Psoas muscle (tissue), 8 donors: ENCODE data around the gene SMIM44. TPM values are rescaled to one million over a fixed set of nuclear protein-coding genes. Genes with fewer than 3 reads are reported as not detected.

ENCODE experiments used
- ATAC-seq, 4 donors: fragments of 200-7000 bp; cut with Tn5 transposase; one replicate each; pipeline ENCODE4 v1.9.1; 2020; ENCODE audit warnings: moderate library complexity in 3 of 4, mild to moderate bottlenecking in 2 of 4
- DNase-seq, 2 donors: peaks; one replicate each; pipeline ENCODE4 v3.0.0-alpha.2; 2020
- H3K27ac ChIP-seq: fragments of 200-600 bp; one replicate; pipeline ENCODE4 v1.8.0; 2022
- H3K27me3 ChIP-seq, 3 donors: fragments of 200-600 bp in 1 of 3; one replicate each; pipeline versions ENCODE4 v1.6.1 to v1.8.0; 2013 to 2022; ENCODE audit warnings: low read length in 2 of 3, mild to moderate bottlenecking in 2 of 3, moderate library complexity in 1 of 3; ENCODE audit not compliant: insufficient read depth in 3 of 3
- H3K36me3 ChIP-seq, 2 donors: fragments of 200-600 bp in 1 of 2; one replicate each; pipeline versions ENCODE4 v1.6.1 to v1.8.0; 2013 to 2022; ENCODE audit warnings: low read depth in 1 of 2, mild to moderate bottlenecking in 1 of 2, moderate library complexity in 1 of 2; ENCODE audit not compliant: insufficient read depth in 1 of 2
- H3K4me1 ChIP-seq: fragments of 200-600 bp; one replicate; pipeline ENCODE4 v1.8.0; 2022
- H3K4me3 ChIP-seq: fragments of 200-600 bp; one replicate; pipeline ENCODE4 v1.8.0; 2022; ENCODE audit warnings: mild to moderate bottlenecking
- H3K9me3 ChIP-seq: fragments of 200-600 bp; one replicate; pipeline ENCODE4 v1.8.0; 2022
- WGBS, 3 donors: extraction: QIAGEN DNeasy Blood & Tissue Kit; methylation state at CpG; one replicate each; pipeline versions ENCODE4 v1.1.6 to v1.1.7; 2013; 5-methylcytosine and 5-hydroxymethylcytosine counted together
- intact Hi-C, 2 donors: fragments of 100-400 bp; cut with DNase I; formaldehyde crosslinking; loops; one replicate each; pipeline versions ENCODE4 v1.11.0 to v1.14.2; 2022
- polyA plus RNA-seq, 3 donors: library from polyadenylated mRNA; stranded (reverse); fragments of 200-250 nt; gene quantifications; one replicate each; pipeline ENCODE4 v1.2.3, GENCODE V29; 2013
- total RNA-seq, 4 donors: library from RNA; stranded (reverse); fragmentation: NEBNext Ultra II Directional in 2 of 4; extraction: Animal tissue kit (Norgen Biotek cat#: 25700) in 2 of 4; gene quantifications; one replicate each; pipeline versions ENCODE4 v1.2.1 to v1.2.4, GENCODE V29; 2021 to 2023
- TF ChIP-seq, protein P1 (sequence below): fragments of 200-600 bp; IDR thresholded peaks from one replicate; pipeline ENCODE4 v1.8.0; 2022; ENCODE audit warnings: antibody characterized with exemption
- donor health status: healthy with polysubstance abuse.
- donor health status: DM: no; HTN: no; CAD: no; lungs with moderate emphysema.
- donor health status: Bipolar disorder and iron deficiency.
- donor health status: healthy.
- donor health status: DM: yes; HTN: yes; CAD: no.
- donor health status: DM: no; HTN: no; CAD: no.
- donor health status: DM: no; HTN: no; CAD: no.
- donor health status: DM: yes; HTN: yes; CAD: no.

The SMIM44 gene
- total and polyA plus RNA-seq, 7 donors, result not detected

DNA sequence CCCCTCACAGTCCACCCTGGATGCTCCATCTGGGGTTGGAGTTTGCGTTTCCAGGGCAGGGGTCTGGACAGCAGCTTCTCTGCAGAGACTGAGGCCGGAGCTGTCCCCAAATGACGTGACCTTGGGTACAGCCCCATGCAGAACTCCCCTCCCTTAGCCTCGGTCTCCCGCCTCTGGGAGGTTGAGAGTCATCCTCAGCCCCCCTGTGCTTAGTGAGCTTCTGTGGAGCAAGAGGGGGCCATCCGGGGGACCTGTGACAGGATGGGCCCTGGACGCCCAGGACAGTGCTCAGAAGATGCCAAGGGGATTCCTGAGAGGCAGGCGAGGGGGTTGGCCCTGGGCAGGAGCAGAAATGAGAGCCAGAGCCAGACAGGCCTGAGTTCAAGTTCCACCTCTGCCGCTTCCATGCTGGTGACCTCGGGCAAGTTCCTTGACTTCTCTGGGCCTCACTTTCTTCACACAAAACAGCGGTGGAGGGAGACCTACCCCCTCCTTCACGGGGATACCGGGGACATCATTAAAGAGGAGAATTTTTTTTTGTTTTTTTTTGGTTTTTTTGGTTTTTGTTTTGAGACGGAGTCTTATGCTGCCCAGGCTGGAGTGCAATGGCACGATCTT is 23.2 kb downstream of the SMIM44 start:
- DNase-seq, result no peak
- Histone ChIP-seq H3K27me3 (no peaks in the 10 kb centered on the region), H3K9me3 (no peaks in the 10 kb centered on the region), H3K4me3 (no peak overlapping the region), H3K4me1 (peaks cover 28% of the 10 kb centered on the region), H3K27ac (peak overlapping the region; percentile 71), H3K36me3 (peaks cover 7 to 60% of the 10 kb centered on the region in 2 donors)
- TF ChIP-seq, protein P1, sequence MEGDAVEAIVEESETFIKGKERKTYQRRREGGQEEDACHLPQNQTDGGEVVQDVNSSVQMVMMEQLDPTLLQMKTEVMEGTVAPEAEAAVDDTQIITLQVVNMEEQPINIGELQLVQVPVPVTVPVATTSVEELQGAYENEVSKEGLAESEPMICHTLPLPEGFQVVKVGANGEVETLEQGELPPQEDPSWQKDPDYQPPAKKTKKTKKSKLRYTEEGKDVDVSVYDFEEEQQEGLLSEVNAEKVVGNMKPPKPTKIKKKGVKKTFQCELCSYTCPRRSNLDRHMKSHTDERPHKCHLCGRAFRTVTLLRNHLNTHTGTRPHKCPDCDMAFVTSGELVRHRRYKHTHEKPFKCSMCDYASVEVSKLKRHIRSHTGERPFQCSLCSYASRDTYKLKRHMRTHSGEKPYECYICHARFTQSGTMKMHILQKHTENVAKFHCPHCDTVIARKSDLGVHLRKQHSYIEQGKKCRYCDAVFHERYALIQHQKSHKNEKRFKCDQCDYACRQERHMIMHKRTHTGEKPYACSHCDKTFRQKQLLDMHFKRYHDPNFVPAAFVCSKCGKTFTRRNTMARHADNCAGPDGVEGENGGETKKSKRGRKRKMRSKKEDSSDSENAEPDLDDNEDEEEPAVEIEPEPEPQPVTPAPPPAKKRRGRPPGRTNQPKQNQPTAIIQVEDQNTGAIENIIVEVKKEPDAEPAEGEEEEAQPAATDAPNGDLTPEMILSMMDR, result no peak
- intact Hi-C loops, result no loop called here
- 73 to 86% (median 79%) methylated on average over 15 of the region's 15 CpGs for whole genome bisulfite sequencing, 3 donors
- peak in 3 of 4 donors; percentile 1 to 2 (median 1) for ATAC-seq

GRCh38 chr19:3459089-3459881 is 24.0 kb downstream of the SMIM44 start:
- ATAC-seq (peak; percentile 64 to 76 (median 70)), DNase-seq (peak; percentile 88 to 92)
- intact Hi-C loops, result no loop called here
- Histone ChIP-seq H3K27ac (peak overlapping the region; percentile 71), H3K4me3 (no peak overlapping the region), H3K4me1 (peaks cover 28% of the 10 kb centered on the region), H3K9me3 (no peaks in the 10 kb centered on the region), H3K27me3 (no peaks in the 10 kb centered on the region), H3K36me3 (peaks cover 7 to 68% of the 10 kb centered on the region in 2 donors)
- TF ChIP-seq, protein P1, result no peak
- 34 to 44% (median 35%) methylated on average over 26 of the region's 26 CpGs for WGBS, 3 donors

GRCh38 chr19:3458229-3459088 is 24.8 kb downstream of the SMIM44 start:
- Histone ChIP-seq H3K4me1 (peaks cover 28% of the 10 kb centered on the region), H3K9me3 (no peaks in the 10 kb centered on the region), H3K4me3 (no peak overlapping the region), H3K36me3 (peaks cover 7 to 68% of the 10 kb centered on the region in 2 donors), H3K27me3 (no peaks in the 10 kb centered on the region), H3K27ac (peak overlapping the region; percentile 71)
- intact Hi-C loops, result no loop called here
- WGBS, 3 donors, result 58 to 65% (median 60%) methylated on average over 15 to 19 of the region's 19 CpGs
- ATAC-seq (peak in 3 of 4 donors; percentile 1 to 5 (median 1)), DNase-seq (no peak)
- TF ChIP-seq, protein P1, result no peak

DNA sequence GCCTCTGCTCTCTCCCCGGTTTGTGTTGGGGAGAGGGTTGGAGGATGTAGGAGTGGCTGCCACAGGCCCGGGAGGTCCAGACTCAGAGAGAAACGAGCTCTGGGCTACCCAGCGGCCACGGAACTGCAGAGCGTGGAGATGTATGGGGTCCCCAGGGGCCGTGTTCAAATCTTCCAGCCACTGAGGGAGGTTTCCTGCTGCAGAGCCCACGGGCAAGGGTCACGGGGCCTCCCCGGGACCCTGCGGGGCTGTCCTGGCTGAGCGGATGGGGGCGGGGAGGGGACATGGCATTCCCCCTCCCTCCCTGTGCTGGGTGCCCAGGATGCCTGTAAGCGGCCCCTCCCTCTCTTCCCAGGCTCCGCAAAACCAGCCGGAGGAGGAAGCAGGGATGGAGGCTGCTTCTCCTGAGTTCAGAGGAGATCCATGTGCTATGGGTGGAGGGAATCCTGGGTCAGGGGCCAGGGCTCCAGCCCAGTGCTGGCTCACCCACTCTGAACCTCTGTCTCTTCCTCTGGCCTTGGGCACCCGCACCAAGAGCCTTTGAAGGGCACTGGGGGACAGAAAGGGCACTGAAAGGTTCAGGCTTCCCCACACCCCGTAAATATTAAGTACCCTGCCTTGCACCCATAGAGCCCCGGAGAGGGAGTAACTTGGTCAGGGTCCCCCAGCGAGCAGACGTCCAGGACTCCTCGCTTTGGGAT is 25.6 kb downstream of the SMIM44 start:
- peaks cover 28% of the 10 kb centered on the region for H3K4me1 ChIP-seq
- H3K27me3 ChIP-seq, result no peaks in the 10 kb centered on the region
- intact Hi-C loops, result no loop called here
- H3K9me3 ChIP-seq, result no peaks in the 10 kb centered on the region
- H3K36me3 ChIP-seq, result peaks cover 7 to 68% of the 10 kb centered on the region in 2 donors
- 57 to 72% (median 61%) methylated on average over 19 to 22 of the region's 22 CpGs for WGBS, 3 donors
- TF ChIP-seq, protein P1, result no peak
- H3K4me3 ChIP-seq, result no peak overlapping the region
- ATAC-seq, result peak in 1 of 4 donors; percentile 3
- no peak for DNase-seq
- H3K27ac ChIP-seq, result peak overlapping the region; percentile 71
